ENCODE results near the gene PRR19.

DNA sequence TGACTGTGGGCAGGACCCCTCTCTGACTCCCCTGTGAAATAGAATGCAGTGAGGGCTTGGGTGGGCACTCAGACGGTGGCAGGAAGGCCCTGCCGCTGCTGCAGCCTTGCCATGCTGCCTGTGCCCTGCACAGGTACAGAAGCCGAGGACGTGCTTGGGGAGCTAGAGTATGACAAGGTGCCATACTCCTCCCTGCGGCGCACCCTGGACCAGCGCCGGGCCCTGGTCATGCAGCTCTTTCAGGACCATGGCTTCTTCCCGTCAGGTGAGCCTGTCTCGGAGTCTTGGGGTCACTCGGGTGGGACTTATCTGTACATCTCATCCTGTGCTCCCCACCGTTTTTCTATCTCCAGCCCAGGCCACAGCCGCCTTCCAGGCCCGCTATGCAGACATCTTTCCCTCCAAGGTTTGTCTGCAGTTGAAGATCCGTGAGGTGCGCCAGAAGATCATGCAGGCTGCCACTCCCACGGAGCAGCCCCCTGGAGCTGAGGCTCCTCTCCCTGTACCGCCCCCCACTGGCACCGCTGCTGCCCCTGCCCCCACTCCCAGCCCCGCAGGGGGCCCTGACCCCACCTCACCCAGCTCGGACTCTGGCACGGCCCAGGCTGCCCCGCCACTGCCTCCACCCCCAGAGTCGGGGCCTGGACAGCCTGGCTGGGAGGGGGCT, 7.3 kb upstream of the PRR19 start:
- TF ChIP-seq, protein P1, sequence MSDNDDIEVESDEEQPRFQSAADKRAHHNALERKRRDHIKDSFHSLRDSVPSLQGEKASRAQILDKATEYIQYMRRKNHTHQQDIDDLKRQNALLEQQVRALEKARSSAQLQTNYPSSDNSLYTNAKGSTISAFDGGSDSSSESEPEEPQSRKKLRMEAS (IDR thresholded peaks at IDR 0.05), result no peak
- no peak for TF ChIP-seq RAD21 (IDR thresholded peaks at IDR 0.05; ENCODE audit: low read depth)
- TF ChIP-seq NFIC (IDR thresholded peaks at IDR 0.05), result no peak
